BJ (cell line): Measurements from ENCODE around the gene FZD2. TPM values are rescaled to one million over a fixed set of nuclear protein-coding genes. Genes with fewer than 3 reads are reported as not detected.

Source experiments
- CTCF ChIA-PET: fragments of 350-600 bp; formaldehyde crosslinking; extraction: SDS; loops from one replicate; lab custom pipeline; 2021; ENCODE audit warnings: antibody characterized with exemption, inconsistent platforms; lab: Yijun Ruan, JAX
- POLR2A ChIA-PET: fragments of 300-600 bp; sonication (Branson Sonifier 250); formaldehyde crosslinking; extraction: SDS; loops from one replicate; lab custom pipeline; 2021; ENCODE audit warnings: antibody characterized with exemption; lab: Charles Lee
- DNase-seq: peaks from one replicate; pipeline ENCODE4 v3.0.0-alpha.2; 2011; ENCODE audit warnings: low read depth
- H3K27me3 ChIP-seq: 2 replicates; pipeline ENCODE4 v1.6.0; 2011; ENCODE audit warnings: low read length; ENCODE audit not compliant: control insufficient read depth, insufficient read depth
- H3K36me3 ChIP-seq: 2 replicates; pipeline ENCODE4 v1.5.1; 2011; ENCODE audit warnings: low read length; ENCODE audit not compliant: control insufficient read depth, insufficient read depth
- H3K4me3 ChIP-seq: 2 replicates; pipeline ENCODE4 v1.5.1; 2011; ENCODE audit warnings: low read depth, mild to moderate bottlenecking, control low read depth, low read length
- polyA plus RNA-seq: library from polyadenylated mRNA; depleted of rRNA; stranded (reverse); fragments of >200 nt; gene quantifications from 2 replicates; pipeline ENCODE4 v1.2.3, GENCODE V29; 2011; rRNA removed
- TF ChIP-seq, protein P1 (sequence below): IDR thresholded peaks from 2 replicates; pipeline ENCODE4 v1.5.1; 2011; ENCODE audit warnings: low read depth, mild to moderate bottlenecking, control low read depth, inconsistent platforms, low read length, moderate library complexity; ENCODE audit not compliant: insufficient read depth

Gene FZD2
- polyA plus RNA-seq, 1 experiment, result 93.1 TPM

DNA sequence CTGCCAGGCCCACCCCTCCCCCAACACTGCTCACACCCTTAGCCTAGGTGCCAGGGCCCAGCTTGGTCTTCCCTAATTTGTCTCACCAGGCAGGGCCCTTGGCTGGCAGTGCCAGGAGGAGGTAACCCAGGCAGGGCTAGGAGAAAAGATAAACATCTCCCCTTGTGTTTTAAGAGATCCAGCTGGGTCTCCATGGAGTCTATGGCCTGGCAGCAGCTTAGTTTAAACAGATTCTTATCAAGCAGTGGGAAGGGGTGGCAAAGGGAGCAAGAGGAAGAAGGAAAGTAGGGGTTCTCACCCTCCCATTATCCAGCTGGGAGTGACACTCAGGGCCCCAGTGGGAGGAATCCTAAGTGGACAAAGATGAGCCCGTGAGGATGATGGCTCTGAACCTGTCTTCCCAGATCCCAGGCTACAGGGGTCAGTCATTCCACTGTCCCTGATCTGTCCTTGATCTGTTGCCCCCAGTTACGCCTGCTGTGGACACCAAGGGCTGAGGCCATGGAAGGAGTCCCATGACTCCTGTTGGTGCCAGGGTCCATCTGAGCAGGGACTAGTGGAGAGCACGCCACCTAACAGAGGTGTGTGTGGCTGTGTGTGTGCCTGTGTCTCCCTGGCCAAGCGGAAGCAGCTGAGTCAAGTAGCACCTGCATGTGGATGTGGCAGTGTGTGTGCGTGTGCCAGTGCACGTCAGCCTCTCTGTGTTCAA, 51.6 kb downstream of the FZD2 start:
- DNase-seq, result no peak
- ChIA-PET CTCF (interaction anchor here (0.5 to 3.8 kb wide), 5 partner anchors 12 to 75 kb away, joined by 3 to 21 read pairs (median 4); no protein-coding TSS in a partner anchor), POLR2A (no interaction called here)
- TF ChIP-seq, protein P1, sequence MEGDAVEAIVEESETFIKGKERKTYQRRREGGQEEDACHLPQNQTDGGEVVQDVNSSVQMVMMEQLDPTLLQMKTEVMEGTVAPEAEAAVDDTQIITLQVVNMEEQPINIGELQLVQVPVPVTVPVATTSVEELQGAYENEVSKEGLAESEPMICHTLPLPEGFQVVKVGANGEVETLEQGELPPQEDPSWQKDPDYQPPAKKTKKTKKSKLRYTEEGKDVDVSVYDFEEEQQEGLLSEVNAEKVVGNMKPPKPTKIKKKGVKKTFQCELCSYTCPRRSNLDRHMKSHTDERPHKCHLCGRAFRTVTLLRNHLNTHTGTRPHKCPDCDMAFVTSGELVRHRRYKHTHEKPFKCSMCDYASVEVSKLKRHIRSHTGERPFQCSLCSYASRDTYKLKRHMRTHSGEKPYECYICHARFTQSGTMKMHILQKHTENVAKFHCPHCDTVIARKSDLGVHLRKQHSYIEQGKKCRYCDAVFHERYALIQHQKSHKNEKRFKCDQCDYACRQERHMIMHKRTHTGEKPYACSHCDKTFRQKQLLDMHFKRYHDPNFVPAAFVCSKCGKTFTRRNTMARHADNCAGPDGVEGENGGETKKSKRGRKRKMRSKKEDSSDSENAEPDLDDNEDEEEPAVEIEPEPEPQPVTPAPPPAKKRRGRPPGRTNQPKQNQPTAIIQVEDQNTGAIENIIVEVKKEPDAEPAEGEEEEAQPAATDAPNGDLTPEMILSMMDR, result no peak
- H3K27me3 ChIP-seq, result no peaks in the 10 kb centered on the region
- no peaks in the 10 kb centered on the region for H3K36me3 ChIP-seq
- H3K4me3 ChIP-seq, result no peak overlapping the region

DNA sequence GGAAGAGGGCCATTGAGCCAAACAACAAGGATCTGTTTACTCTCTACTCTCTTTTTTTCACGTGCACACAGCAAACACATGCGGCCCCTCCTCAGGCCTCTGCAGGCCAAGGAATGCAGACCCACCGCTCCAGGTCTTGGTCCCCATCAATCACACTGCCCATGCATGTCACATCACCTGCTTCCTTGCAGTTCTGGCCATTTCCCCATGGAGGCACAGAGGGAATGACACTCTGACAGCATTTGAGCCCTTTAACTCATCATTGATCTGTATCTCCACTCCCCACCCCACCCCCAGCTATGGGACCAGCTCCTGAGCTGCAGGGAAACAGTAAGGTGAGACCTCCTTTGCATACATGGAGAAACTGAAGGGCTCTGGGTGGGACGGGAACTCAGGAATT, 53.0 kb downstream of the FZD2 start:
- ChIA-PET CTCF (interaction anchor here (0.9 to 2.7 kb wide), 6 partner anchors 10 to 87 kb away, joined by 3 to 11 read pairs (median 3); no protein-coding TSS in a partner anchor), POLR2A (interaction anchor here (0.9 kb wide), 1 partner anchor 77 kb away, joined by 4 read pairs; no protein-coding TSS in a partner anchor)
- no peak for DNase-seq
- no peak overlapping the region for H3K4me3 ChIP-seq
- no peaks in the 10 kb centered on the region for H3K36me3 ChIP-seq
- TF ChIP-seq, protein P1, result no peak
- H3K27me3 ChIP-seq, result no peaks in the 10 kb centered on the region

Other genes starting within 250 kb of the FZD2 start
- 0.31 and 0.58 TPM in 2 replicates for gene RUNDC3A, start 248.9 kb upstream of the FZD2 start, polyA plus RNA-seq
- gene SLC25A39, start 232.7 kb upstream of the FZD2 start, polyA plus RNA-seq, result 51.9 and 84.5 TPM in 2 replicates
- 213 and 581 TPM in 2 replicates for gene GRN, start 212.2 kb upstream of the FZD2 start, polyA plus RNA-seq
- 1.3 and 2.3 TPM in 2 replicates for gene FAM171A2, start 193.6 kb upstream of the FZD2 start, polyA plus RNA-seq
- gene ITGA2B, start 167.8 kb upstream of the FZD2 start, polyA plus RNA-seq, result 0.05 and 0.11 TPM in 2 replicates
- 12.4 and 13.7 TPM in 2 replicates for gene GPATCH8, start 54.1 kb upstream of the FZD2 start, polyA plus RNA-seq
- 0.26 TPM in 2 replicates for gene MEIOC, start 99.0 kb downstream of the FZD2 start, polyA plus RNA-seq
- gene CCDC43, start 132.3 kb downstream of the FZD2 start, polyA plus RNA-seq, result 4.7 and 10.8 TPM in 2 replicates
- 6.1 and 9.9 TPM in 2 replicates for gene DBF4B, start 151.2 kb downstream of the FZD2 start, polyA plus RNA-seq
- 0.31 TPM in 2 replicates for gene ADAM11, start 201.5 kb downstream of the FZD2 start, polyA plus RNA-seq